Measurements from ENCODE around the gene CAND1. TPM values are rescaled to one million over a fixed set of nuclear protein-coding genes. Genes with fewer than 3 reads are reported as not detected.

The CAND1 gene
- total RNA-seq, 6 experiments from 2014 or later: 151 to 181 (median 165) TPM

- peaks cover 11% of the 10 kb centered on the region for H3K9me3 Mint-ChIP-seq
- H3K4me1 Mint-ChIP-seq (ENCODE audit: low read depth): no peaks in the 10 kb centered on the region
- peaks cover 47% of the 10 kb centered on the region for H3K36me3 Mint-ChIP-seq (ENCODE audit: low read depth)
- H3K27me3 Mint-ChIP-seq (ENCODE audit: insufficient read depth): peaks cover 5% of the 10 kb centered on the region; the same call in 1 of the 2 replicates
- TF ChIP-seq CTCF (IDR thresholded peaks at IDR 0.05): no peak
- no peak for DNase-seq
- no peak overlapping the region for H3K4me3 Mint-ChIP-seq
- H3K27ac Mint-ChIP-seq: no peak overlapping the region
These were observed 53.4 kb downstream of the CAND1 start for GRCh38 chr12:67322580-67322979.

GRCh38 chr12:67323007-67323406 is 53.8 kb downstream of the CAND1 start:
- Mint-ChIP-seq H3K4me1 (ENCODE audit: low read depth) (no peaks in the 10 kb centered on the region), H3K9me3 (peaks cover 11% of the 10 kb centered on the region), H3K36me3 (ENCODE audit: low read depth) (peaks cover 43% of the 10 kb centered on the region), H3K27ac (no peak overlapping the region), H3K4me3 (no peak overlapping the region), H3K27me3 (ENCODE audit: insufficient read depth) (peaks cover 5% of the 10 kb centered on the region; the same call in 1 of the 2 replicates)
- DNase-seq: no peak
- TF ChIP-seq CTCF (IDR thresholded peaks at IDR 0.05): no peak

GRCh38 chr12:67326637-67327036 is 57.5 kb downstream of the CAND1 start:
- no peak for TF ChIP-seq CTCF (IDR thresholded peaks at IDR 0.05)
- Mint-ChIP-seq H3K27me3 (ENCODE audit: insufficient read depth) (peaks cover 5% of the 10 kb centered on the region; the same call in 1 of the 2 replicates), H3K4me3 (no peak overlapping the region), H3K9me3 (peaks cover 11% of the 10 kb centered on the region), H3K36me3 (ENCODE audit: low read depth) (peaks cover 11% of the 10 kb centered on the region), H3K4me1 (ENCODE audit: low read depth) (no peaks in the 10 kb centered on the region), H3K27ac (no peak overlapping the region)
- DNase-seq: no peak

GRCh38 chr12:67327466-67327865 is 58.3 kb downstream of the CAND1 start:
- Mint-ChIP-seq H3K27ac (no peak overlapping the region), H3K4me1 (ENCODE audit: low read depth) (no peaks in the 10 kb centered on the region), H3K36me3 (ENCODE audit: low read depth) (0 out of 2 replicates have a peak, but pooled peaks cover 4% of the 10 kb centered on the region), H3K27me3 (ENCODE audit: insufficient read depth) (no peaks in the 10 kb centered on the region; the same call in 1 of the 2 replicates), H3K4me3 (no peak overlapping the region), H3K9me3 (peaks cover 5% of the 10 kb centered on the region; the same call in 1 of the 2 replicates)
- TF ChIP-seq CTCF (IDR thresholded peaks at IDR 0.05): no peak
- DNase-seq: no peak

GRCh38 chr12:67331123-67331522 is 62.0 kb downstream of the CAND1 start:
- H3K4me1 Mint-ChIP-seq (ENCODE audit: low read depth): no peaks in the 10 kb centered on the region
- H3K9me3 Mint-ChIP-seq: no peaks in the 10 kb centered on the region
- DNase-seq: no peak
- H3K27me3 Mint-ChIP-seq (ENCODE audit: insufficient read depth): no peaks in the 10 kb centered on the region; the same call in 1 of the 2 replicates
- no peak overlapping the region for H3K27ac Mint-ChIP-seq
- TF ChIP-seq CTCF (IDR thresholded peaks at IDR 0.05): no peak
- H3K4me3 Mint-ChIP-seq: no peak overlapping the region
- no peaks in the 10 kb centered on the region for H3K36me3 Mint-ChIP-seq (ENCODE audit: low read depth)

GRCh38 chr12:67331828-67332227 is 62.7 kb downstream of the CAND1 start:
- H3K4me3 Mint-ChIP-seq: no peak overlapping the region
- no peaks in the 10 kb centered on the region for H3K9me3 Mint-ChIP-seq
- no peak for TF ChIP-seq CTCF (IDR thresholded peaks at IDR 0.05)
- no peaks in the 10 kb centered on the region for H3K4me1 Mint-ChIP-seq (ENCODE audit: low read depth)
- no peaks in the 10 kb centered on the region for H3K36me3 Mint-ChIP-seq (ENCODE audit: low read depth)
- H3K27me3 Mint-ChIP-seq (ENCODE audit: insufficient read depth): no peaks in the 10 kb centered on the region; the same call in 1 of the 2 replicates
- no peak for DNase-seq
- no peak overlapping the region for H3K27ac Mint-ChIP-seq
